Stimulated activated naive CD8-positive, alpha-beta T cell treated with anti-CD3 and anti-CD28 coated beads, Interleukin-15, amount 100 ng/mL, for 72 hours (primary cell): ENCODE data around the gene LAP3.
A peak's percentile ranks its signal among the peaks of the same experiment; 100 is the strongest.

Source experiments
- ATAC-seq: fragments of 150-1000 bp; cut with Tn5 transposase; 2 replicates; pipeline ENCODE4 v1.10.0; 2021; ENCODE audit warnings: mild to moderate bottlenecking, moderate library complexity
- DNase-seq, 2 donors: peaks; one replicate each; pipeline ENCODE4 v3.0.0; 2021 to 2022
- H3K27ac Mint-ChIP-seq, 2 donors: one replicate each; pipeline ENCODE4 v1.8.0; 2022; ENCODE audit warnings: mild to moderate bottlenecking in 2 of 2, mixed read lengths in 2 of 2, moderate library complexity in 2 of 2
- H3K27me3 Mint-ChIP-seq: one replicate; pipeline ENCODE4 v1.8.0; 2022; ENCODE audit warnings: mixed read lengths
- H3K4me1 Mint-ChIP-seq: one replicate; pipeline ENCODE4 v1.8.0; 2022; ENCODE audit warnings: mild to moderate bottlenecking, mixed read lengths
- H3K4me3 Mint-ChIP-seq, 2 donors: one replicate each; pipeline ENCODE4 v1.8.0; 2022; ENCODE audit warnings: mild to moderate bottlenecking in 2 of 2, mixed read lengths in 2 of 2, moderate library complexity in 1 of 2
- H3K9me3 Mint-ChIP-seq, 2 donors: one replicate each; pipeline ENCODE4 v1.8.0; 2022; ENCODE audit warnings: mixed read lengths in 2 of 2

Gene LAP3

DNA sequence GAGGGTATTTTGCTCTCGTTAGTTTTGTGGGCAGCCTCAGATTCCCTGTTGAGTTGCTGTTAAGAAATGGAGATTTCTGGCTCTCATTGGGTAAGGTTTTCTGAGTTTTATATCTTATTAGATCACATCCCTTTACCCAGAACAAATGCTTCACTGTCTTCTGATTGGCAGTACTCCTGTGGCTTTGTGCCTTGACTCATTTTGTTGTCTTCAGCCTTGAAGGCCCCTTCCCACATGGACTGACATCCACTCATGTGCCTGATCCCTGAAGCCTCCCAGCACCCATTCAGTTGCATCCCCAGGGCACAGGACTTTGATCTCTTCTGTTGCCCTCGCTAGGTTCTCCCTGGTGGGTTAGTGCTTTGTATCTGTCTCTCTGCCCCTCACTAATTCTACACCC, 47.8 kb downstream of the LAP3 start:
- ATAC-seq, result no peak
- no peak overlapping the region for H3K4me3 Mint-ChIP-seq
- no peaks in the 10 kb centered on the region for H3K27me3 Mint-ChIP-seq
- peak overlapping the region; percentile 65 to 72 for H3K27ac Mint-ChIP-seq
- H3K4me1 Mint-ChIP-seq, result peaks cover 19% of the 10 kb centered on the region
- no peaks in the 10 kb centered on the region for H3K9me3 Mint-ChIP-seq
- DNase-seq, result no peak

DNA sequence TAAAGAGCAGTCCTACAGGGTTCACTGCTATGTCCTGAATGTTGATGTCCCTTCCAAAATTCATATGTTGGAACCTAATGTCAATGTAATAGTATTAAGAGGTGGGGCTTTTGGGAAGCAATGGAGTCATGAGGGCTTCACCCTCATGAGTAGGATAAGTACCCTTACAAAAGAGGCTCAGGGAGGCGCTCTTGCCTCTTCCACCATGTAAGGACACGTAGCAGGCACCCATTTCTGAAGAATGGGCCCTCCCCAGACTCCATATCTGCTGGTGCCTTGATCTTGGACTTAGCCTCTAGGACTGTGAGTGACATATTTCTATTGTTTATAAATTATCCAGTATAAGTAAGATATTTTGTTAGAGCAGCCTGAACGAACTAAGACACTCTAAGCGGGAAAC, 53.2 kb downstream of the LAP3 start:
- H3K27me3 Mint-ChIP-seq, result no peaks in the 10 kb centered on the region
- no peak for ATAC-seq

DNA sequence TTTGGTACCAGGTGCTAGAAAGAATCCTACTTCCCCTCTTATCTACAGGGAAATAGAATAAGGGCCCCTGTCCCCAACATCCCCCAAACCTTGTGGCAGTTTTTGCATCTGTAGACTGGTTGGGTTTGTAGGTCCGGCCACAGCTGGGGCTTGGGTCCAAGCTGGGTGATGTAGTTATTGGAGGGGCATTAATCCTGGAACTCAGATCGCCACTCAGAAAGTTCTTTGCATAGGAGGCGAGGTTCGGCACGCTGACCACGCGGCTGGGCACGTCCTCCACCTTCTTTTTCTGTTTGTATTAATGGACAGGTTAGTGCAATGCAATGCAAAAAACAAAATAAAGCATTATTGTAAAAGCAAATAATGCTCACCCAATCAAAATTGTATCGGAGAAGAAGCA, 56.6 kb downstream of the LAP3 start:
- H3K27me3 Mint-ChIP-seq, result no peaks in the 10 kb centered on the region
- peaks cover 7% of the 10 kb centered on the region for H3K4me1 Mint-ChIP-seq
- H3K27ac Mint-ChIP-seq, result no peak overlapping the region
- no peak overlapping the region for H3K4me3 Mint-ChIP-seq
- no peak for DNase-seq
- ATAC-seq, result no peak
- no peaks in the 10 kb centered on the region for H3K9me3 Mint-ChIP-seq

More for the DNA sequence above, 53.2 kb downstream of the LAP3 start:
- peaks cover 11% of the 10 kb centered on the region for H3K4me1 Mint-ChIP-seq
- H3K9me3 Mint-ChIP-seq, result no peaks in the 10 kb centered on the region
- H3K4me3 Mint-ChIP-seq, result no peak overlapping the region
- no peak for DNase-seq
- no peak overlapping the region for H3K27ac Mint-ChIP-seq

DNA sequence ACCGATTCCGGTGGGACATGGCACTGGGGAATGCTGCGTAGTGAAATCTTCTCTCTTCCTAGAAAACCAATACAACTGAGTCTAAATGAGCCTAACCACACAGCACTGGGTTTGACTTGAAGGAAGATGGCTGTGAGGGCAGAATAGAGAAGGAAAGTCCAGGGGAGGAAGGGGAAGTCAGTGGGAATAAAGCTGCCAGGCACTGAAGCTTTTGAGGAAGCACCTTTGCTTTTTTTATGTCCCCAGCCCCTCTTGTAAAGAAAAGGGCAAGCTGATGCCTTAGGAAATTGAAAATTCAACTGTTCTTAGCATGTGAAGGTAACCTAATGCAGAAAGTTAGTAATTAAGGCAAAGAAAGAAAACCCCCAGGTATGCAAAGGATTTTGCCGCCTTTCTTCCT, 58.1 kb downstream of the LAP3 start:
- no peaks in the 10 kb centered on the region for H3K9me3 Mint-ChIP-seq
- H3K27me3 Mint-ChIP-seq, result no peaks in the 10 kb centered on the region
- no peak overlapping the region for H3K4me3 Mint-ChIP-seq
- H3K27ac Mint-ChIP-seq, result peak overlapping the region in 1 of 2 donors; percentile 1
- H3K4me1 Mint-ChIP-seq, result peaks cover 4% of the 10 kb centered on the region
- DNase-seq, result no peak
- ATAC-seq, result no peak

DNA sequence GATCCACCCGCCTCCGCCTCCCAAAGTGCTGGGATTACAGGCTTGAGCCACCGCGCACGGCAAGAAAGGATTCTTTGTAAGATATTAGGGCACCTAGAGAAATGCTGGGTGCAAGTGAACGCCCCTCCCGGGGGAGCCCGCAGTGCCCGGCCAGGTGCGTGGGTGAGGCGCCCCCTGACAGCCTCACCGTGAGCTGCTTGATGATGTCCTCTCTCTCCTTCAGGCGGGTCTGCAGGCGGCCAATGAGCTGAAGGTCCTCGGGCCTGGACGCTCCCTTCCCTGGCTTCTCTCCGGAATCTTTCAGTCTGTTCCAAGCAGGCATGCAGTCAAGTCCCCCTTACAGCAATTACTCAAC, 59.3 kb downstream of the LAP3 start:
- ATAC-seq (peak; percentile 54), DNase-seq (no peak)
- H3K27ac Mint-ChIP-seq, result no peak overlapping the region
- no peaks in the 10 kb centered on the region for H3K9me3 Mint-ChIP-seq
- H3K4me3 Mint-ChIP-seq, result no peak overlapping the region
- no peaks in the 10 kb centered on the region for H3K27me3 Mint-ChIP-seq
- H3K4me1 Mint-ChIP-seq, result peaks cover 4% of the 10 kb centered on the region

DNA sequence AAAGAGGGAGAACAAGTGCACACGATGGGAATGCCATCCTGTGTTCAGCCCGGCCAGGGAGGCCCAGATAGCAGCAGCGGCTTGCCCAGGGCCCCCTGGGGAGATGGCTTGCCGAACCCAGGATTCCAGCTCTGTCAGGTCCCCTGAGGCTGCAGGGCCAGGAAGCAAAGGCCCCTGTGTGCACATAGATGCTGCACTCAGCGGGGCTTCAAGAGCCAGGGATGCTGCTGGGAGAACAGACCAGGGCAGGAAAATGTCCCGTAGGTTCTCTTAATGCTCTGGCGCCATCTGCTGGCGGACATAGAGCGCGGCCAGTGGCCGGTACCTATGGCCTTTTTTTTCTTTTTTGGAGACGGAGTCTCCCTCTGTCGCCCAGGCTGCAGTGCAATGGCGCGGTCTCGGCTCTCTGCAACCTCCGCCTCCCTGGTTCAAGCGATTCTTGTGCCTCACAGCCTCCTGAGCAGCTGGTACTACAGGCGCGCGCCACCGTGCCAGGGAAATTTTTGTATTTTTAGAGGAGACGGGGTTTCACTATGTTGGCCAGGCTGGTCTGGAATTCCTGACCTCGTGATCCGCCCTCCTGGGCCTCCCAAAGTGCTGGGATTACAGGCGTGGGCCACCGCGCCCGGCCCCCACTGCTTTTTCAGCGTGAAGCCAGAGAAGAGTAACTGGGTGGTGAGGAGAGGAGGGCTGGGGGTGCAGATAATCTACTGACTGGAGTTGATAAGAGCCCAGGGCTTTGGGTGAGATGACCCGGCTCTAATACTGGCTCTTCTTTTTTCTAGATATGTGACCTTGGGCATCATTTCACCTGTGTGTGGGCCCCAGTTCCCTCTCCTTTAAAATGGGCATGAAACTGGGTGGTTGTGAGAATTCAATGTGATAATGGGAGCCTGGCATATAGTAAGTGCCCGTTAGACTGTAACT, 60.0 kb downstream of the LAP3 start:
- Mint-ChIP-seq H3K9me3 (no peaks in the 10 kb centered on the region), H3K27me3 (no peaks in the 10 kb centered on the region), H3K4me1 (peaks cover 4% of the 10 kb centered on the region), H3K27ac (no peak overlapping the region), H3K4me3 (no peak overlapping the region)
- ATAC-seq, result peak; percentile 86
- peak; percentile 65 to 68 for DNase-seq

DNA sequence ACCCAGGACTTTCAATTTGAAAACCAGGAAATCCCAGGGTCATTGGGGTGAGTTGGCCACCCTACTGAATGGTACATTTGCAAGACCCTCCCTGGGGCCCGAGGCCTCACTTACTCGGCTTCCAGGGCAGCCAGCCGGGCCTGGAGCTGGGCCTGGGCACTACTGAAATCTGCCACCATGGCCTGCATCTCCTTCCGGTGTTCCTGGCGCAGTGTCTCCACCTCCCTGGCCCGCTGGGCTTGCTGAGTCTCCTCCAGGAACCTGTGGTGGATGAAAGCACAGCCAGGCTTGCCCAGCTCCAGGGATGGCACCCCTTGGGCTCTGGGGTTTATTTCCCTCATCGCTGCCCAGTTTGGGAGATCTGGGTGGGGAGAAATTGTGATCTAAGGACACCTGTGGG, 62.1 kb downstream of the LAP3 start:
- Mint-ChIP-seq H3K27ac (peak overlapping the region in 1 of 2 donors; percentile 86), H3K27me3 (no peaks in the 10 kb centered on the region)
- ATAC-seq, result no peak

DNA sequence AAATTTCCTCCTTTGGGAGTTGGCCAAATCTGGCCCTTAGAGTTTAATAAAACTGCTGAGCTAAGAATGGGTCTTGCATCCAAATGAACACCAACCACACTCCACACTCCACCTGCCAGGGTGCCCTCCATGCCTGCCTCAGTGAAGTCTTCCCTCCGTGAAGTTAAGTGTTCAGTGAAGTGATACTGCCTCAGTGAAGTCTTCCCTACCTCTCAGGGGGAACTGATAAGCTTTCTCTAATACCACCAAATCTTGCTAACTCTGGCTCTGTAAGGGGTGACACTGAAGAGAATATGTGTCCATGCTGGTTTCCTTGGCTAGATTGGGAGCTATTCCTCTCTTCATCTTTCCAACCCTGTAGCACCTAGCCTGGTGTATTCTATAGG, 65.4 kb downstream of the LAP3 start:
- no peak for ATAC-seq
- no peak for DNase-seq
- Mint-ChIP-seq H3K9me3 (no peaks in the 10 kb centered on the region), H3K4me3 (no peak overlapping the region), H3K4me1 (no peaks in the 10 kb centered on the region), H3K27ac (no peak overlapping the region), H3K27me3 (no peaks in the 10 kb centered on the region)

More for the DNA sequence above, 62.1 kb downstream of the LAP3 start:
- Mint-ChIP-seq H3K4me3 (no peak overlapping the region), H3K9me3 (no peaks in the 10 kb centered on the region), H3K4me1 (peaks cover 4% of the 10 kb centered on the region)
- no peak for DNase-seq

DNA sequence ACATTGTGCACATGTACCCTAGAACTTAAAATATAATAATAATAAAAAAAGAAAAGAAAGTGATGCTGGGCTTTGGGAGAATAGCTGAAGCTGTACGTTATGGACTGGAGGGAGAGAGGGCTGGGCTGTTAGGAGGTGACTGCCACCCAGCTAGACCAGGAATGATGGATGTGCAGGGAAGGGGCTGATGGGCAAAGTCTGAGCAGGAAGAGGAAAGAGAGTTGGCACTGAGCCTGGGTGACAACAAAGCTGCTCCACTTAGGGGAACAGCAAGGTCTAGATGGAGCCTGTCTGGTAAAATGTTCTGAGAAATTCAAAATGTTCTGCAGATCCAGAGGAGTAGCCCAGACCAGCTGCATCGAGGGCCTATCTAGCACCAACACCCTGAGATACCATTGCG, 69.7 kb downstream of the LAP3 start:
- no peak overlapping the region for H3K4me3 Mint-ChIP-seq
- H3K27me3 Mint-ChIP-seq, result no peaks in the 10 kb centered on the region
- H3K9me3 Mint-ChIP-seq, result no peaks in the 10 kb centered on the region
- DNase-seq (no peak), ATAC-seq (no peak)
- peaks cover 15% of the 10 kb centered on the region for H3K4me1 Mint-ChIP-seq
- no peak overlapping the region for H3K27ac Mint-ChIP-seq

DNA sequence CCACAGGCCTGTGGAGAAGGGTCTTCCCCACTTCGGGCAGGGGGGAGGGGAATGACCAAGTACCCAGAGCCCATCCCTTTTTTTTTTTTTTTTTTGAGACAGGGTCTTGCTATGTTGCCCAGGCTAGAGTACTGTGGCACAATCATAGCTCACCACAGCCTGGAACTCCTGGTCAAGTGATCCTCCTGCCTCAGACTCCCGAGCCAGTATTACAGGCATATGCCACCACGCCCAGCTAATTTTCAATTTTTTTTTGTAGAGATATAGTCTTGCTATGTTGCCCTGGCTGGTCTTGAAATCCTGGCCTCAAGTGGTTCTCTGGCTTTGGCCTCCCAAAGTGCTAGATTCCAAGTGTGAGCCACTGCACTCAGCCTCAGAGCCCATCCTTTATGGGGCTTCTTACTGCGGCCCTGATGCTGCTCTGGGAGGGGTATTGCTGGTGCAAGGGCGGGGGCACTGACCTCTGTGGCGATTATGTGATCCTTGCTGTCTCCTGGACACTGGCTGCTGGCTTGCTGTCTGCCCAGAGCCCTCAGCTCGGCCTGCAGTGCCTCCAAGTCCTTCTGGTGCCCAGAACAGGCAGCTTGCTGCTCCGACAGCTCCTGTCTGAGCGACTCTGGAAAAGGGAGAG, 70.3 kb downstream of the LAP3 start:
- ATAC-seq (no peak), DNase-seq (no peak)
- peaks cover 18% of the 10 kb centered on the region for H3K4me1 Mint-ChIP-seq
- no peaks in the 10 kb centered on the region for H3K9me3 Mint-ChIP-seq
- no peak overlapping the region for H3K4me3 Mint-ChIP-seq
- H3K27ac Mint-ChIP-seq, result no peak overlapping the region
- H3K27me3 Mint-ChIP-seq, result no peaks in the 10 kb centered on the region

DNA sequence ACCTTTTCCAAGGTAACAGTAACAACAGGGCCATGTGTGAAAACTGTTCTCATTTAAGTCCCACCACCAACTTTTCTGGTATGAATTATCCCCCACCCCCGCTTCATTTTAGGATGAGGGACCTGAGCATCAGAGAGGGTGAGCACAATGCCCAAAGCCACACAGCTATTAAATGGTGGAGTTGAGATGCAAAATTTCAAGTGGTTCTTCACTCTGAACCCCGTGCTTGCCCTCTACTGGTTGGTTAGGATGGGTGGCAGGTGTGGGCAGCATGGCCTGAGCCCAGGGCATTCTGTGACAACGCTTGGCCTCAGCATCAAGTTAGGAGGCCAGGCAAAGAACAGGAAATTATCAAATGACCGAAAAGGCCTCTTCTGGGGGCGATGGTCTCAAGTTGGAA, 70.9 kb downstream of the LAP3 start:
- H3K4me1 Mint-ChIP-seq, result peaks cover 18% of the 10 kb centered on the region
- no peaks in the 10 kb centered on the region for H3K27me3 Mint-ChIP-seq
- no peak overlapping the region for H3K27ac Mint-ChIP-seq
- ATAC-seq (peak; percentile 48), DNase-seq (no peak)
- H3K9me3 Mint-ChIP-seq, result no peaks in the 10 kb centered on the region
- H3K4me3 Mint-ChIP-seq, result no peak overlapping the region

DNA sequence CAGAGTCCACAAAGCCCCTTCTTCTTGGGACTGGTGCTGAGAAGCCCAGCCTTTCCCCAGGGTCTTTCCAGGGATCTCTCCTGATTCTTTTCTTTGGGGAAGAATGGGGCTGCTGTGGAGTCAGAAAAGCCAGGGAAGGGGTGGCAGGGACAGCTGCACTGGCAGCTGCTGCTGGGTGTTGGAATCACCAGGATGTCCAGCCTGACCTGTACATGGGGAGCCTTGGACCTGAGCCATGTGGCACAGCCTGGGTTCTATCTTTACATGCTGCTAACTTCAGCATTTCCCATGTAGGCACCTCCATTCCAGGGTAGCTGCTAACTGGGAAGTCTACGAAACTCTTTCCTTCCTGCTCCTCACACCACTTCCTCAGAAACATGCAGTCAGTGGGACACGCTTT, 73.4 kb downstream of the LAP3 start:
- H3K4me3 Mint-ChIP-seq, result no peak overlapping the region
- no peaks in the 10 kb centered on the region for H3K27me3 Mint-ChIP-seq
- no peak overlapping the region for H3K27ac Mint-ChIP-seq
- peaks cover 18% of the 10 kb centered on the region for H3K4me1 Mint-ChIP-seq
- no peaks in the 10 kb centered on the region for H3K9me3 Mint-ChIP-seq
- no peak for ATAC-seq
- DNase-seq, result no peak

DNA sequence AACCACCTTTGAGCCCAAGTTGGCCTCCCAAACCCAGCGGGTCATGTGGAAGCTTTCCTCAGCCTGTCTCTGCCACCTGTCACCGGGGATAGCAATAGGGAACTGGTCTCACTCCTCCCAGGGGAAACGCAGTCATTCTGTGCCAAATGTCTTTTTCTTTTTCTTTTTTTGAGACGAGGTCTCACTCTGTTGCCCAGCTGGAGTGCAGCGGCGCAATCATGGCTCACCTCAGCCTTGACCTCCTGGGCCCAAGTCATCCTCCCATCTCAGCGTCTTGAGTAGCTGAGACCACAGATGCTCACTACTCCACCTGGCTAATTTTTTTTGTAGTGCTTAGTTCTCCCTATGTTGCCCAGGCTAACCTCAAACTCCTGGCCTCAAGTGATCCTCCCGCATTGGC, 77.7 kb downstream of the LAP3 start:
- Mint-ChIP-seq H3K4me1 (peaks cover 18% of the 10 kb centered on the region), H3K4me3 (no peak overlapping the region), H3K27me3 (no peaks in the 10 kb centered on the region), H3K9me3 (no peaks in the 10 kb centered on the region), H3K27ac (no peak overlapping the region)
- ATAC-seq (no peak), DNase-seq (no peak)

DNA sequence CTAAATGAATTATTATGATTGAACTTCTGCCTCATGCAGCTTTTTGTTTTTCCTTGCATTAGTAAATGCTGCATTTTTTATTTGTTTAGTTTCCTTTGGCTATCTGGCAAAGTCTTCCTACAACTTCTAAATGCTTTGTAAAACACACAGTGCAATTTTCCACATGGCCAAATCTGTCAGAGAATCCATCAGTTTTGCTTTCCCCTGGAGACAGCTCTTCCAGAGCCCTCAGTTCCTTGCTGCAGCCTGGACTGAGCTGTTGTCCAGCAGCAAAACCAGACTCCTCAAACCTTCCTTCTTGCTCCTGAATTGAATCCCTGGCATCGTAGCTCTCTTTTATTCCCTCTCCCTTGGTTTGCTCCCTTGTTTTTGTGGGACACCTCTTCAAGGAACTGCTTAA, 80.1 kb downstream of the LAP3 start:
- H3K27me3 Mint-ChIP-seq, result no peaks in the 10 kb centered on the region
- no peak for ATAC-seq
- no peaks in the 10 kb centered on the region for H3K9me3 Mint-ChIP-seq

More for the DNA sequence above, 80.1 kb downstream of the LAP3 start:
- DNase-seq, result no peak
- no peak overlapping the region for H3K27ac Mint-ChIP-seq
- no peak overlapping the region for H3K4me3 Mint-ChIP-seq
- no peaks in the 10 kb centered on the region for H3K4me1 Mint-ChIP-seq
